Muscle of leg (tissue), 11 donors: ENCODE data around the gene FBXL17. TPM values are rescaled to one million over a fixed set of nuclear protein-coding genes. Genes with fewer than 3 reads are reported as not detected.
A peak's percentile ranks its signal among the peaks of the same experiment; 100 is the strongest.

Experiments used
- DNase-seq: peaks from one replicate; pipeline ENCODE4 v3.0.0; 2013
- H3K27ac ChIP-seq: one replicate; pipeline ENCODE4 v1.5.1; 2013; ENCODE audit warnings: mild to moderate bottlenecking, low read length, control low read depth
- H3K27me3 ChIP-seq: one replicate; pipeline ENCODE4 v1.6.1; 2013; ENCODE audit warnings: low read length; ENCODE audit not compliant: control insufficient read depth, insufficient read depth
- H3K36me3 ChIP-seq: one replicate; pipeline ENCODE4 v1.6.1; 2013; ENCODE audit warnings: low read length; ENCODE audit not compliant: control insufficient read depth, insufficient read depth
- H3K4me1 ChIP-seq: one replicate; pipeline ENCODE4 v1.6.1; 2013; ENCODE audit warnings: low read length; ENCODE audit not compliant: control insufficient read depth, insufficient read depth
- H3K4me3 ChIP-seq: one replicate; pipeline ENCODE4 v1.5.1; 2013; ENCODE audit warnings: low read length, control low read depth
- H3K9me3 ChIP-seq: replicated peaks from 2 replicates; pipeline ENCODE4 v1.6.1; 2013; ENCODE audit warnings: low read depth, low read length; ENCODE audit not compliant: control insufficient read depth
- WGBS: methylation state at CpG from one replicate; pipeline ENCODE4 v1.1.5; 2013; ENCODE audit warnings: missing lambda C conversion rate; ENCODE audit not compliant: insufficient coverage; 5-methylcytosine and 5-hydroxymethylcytosine counted together
- polyA plus RNA-seq, 8 donors: library from polyadenylated mRNA; unstranded; fragments of 120-200 nt; gene quantifications; one replicate each; pipeline versions ENCODE4 v1.2.1 to v1.2.3, GENCODE V29; 2013; ENCODE audit warnings: inconsistent platforms in 1 of 8, low replicate concordance in 1 of 8; ENCODE audit not compliant: insufficient read length in 8 of 8, insufficient read depth in 1 of 8
- total RNA-seq: library from RNA; stranded (reverse); fragments of 120-200 nt; gene quantifications from one replicate; pipeline ENCODE4 v1.2.4, GENCODE V29; 2013

Gene FBXL17
- total and polyA plus RNA-seq, 9 donors: 14.6 to 23.7 (median 19.4) TPM

GRCh38 chr5:107855171-107855570 lies 526.7 kb downstream of the FBXL17 start:
- Histone ChIP-seq H3K9me3 (no peaks in the 10 kb centered on the region), H3K4me3 (no peak overlapping the region), H3K27ac (no peak overlapping the region), H3K4me1 (no peaks in the 10 kb centered on the region), H3K27me3 (no peaks in the 10 kb centered on the region), H3K36me3 (no peaks in the 10 kb centered on the region)
- no CpG with 5 or more reads among the region's 2 CpGs for WGBS
- no peak for DNase-seq

- H3K9me3 ChIP-seq: no peaks in the 10 kb centered on the region
- H3K4me1 ChIP-seq: no peaks in the 10 kb centered on the region
- H3K27ac ChIP-seq: no peak overlapping the region
- no peak overlapping the region for H3K4me3 ChIP-seq
- H3K27me3 ChIP-seq: no peaks in the 10 kb centered on the region
- no CpG with 5 or more reads among the region's 6 CpGs for WGBS
- no peaks in the 10 kb centered on the region for H3K36me3 ChIP-seq
- DNase-seq: peak; percentile 44
Observed at GRCh38 chr5:107853696-107854095, 528.2 kb downstream of the FBXL17 start.

- Histone ChIP-seq H3K9me3 (no peaks in the 10 kb centered on the region), H3K4me1 (no peaks in the 10 kb centered on the region), H3K36me3 (no peaks in the 10 kb centered on the region), H3K27me3 (no peaks in the 10 kb centered on the region), H3K4me3 (no peak overlapping the region), H3K27ac (no peak overlapping the region)
- DNase-seq: no peak
- WGBS: 80% methylated on average over 1 of the region's 8 CpGs
Observed at GRCh38 chr5:107853031-107853430, 528.9 kb downstream of the FBXL17 start.

- no CpG with 5 or more reads among the region's 5 CpGs for WGBS
- Histone ChIP-seq H3K9me3 (no peaks in the 10 kb centered on the region), H3K27ac (no peak overlapping the region), H3K4me1 (no peaks in the 10 kb centered on the region), H3K36me3 (no peaks in the 10 kb centered on the region), H3K4me3 (no peak overlapping the region), H3K27me3 (no peaks in the 10 kb centered on the region)
- DNase-seq: no peak
Observed at GRCh38 chr5:107849118-107849517, 532.8 kb downstream of the FBXL17 start.

- Histone ChIP-seq H3K4me1 (no peaks in the 10 kb centered on the region), H3K27ac (no peak overlapping the region), H3K27me3 (no peaks in the 10 kb centered on the region), H3K36me3 (no peaks in the 10 kb centered on the region), H3K9me3 (no peaks in the 10 kb centered on the region), H3K4me3 (no peak overlapping the region)
- no peak for DNase-seq
- no CpG with 5 or more reads among the region's 4 CpGs for WGBS
Observed at GRCh38 chr5:107840592-107840991, 541.3 kb downstream of the FBXL17 start.

- Histone ChIP-seq H3K4me1 (no peaks in the 10 kb centered on the region), H3K4me3 (no peak overlapping the region), H3K27ac (no peak overlapping the region), H3K27me3 (no peaks in the 10 kb centered on the region), H3K9me3 (no peaks in the 10 kb centered on the region), H3K36me3 (no peaks in the 10 kb centered on the region)
- no peak for DNase-seq
- WGBS: 61% methylated on average over 3 of the region's 3 CpGs
Observed at GRCh38 chr5:107840161-107840560, 541.7 kb downstream of the FBXL17 start.

GRCh38 chr5:107835096-107835495 lies 546.8 kb downstream of the FBXL17 start:
- Histone ChIP-seq H3K27ac (no peak overlapping the region), H3K9me3 (no peaks in the 10 kb centered on the region), H3K4me1 (no peaks in the 10 kb centered on the region), H3K4me3 (no peak overlapping the region), H3K27me3 (no peaks in the 10 kb centered on the region), H3K36me3 (no peaks in the 10 kb centered on the region)
- no peak for DNase-seq
- WGBS: 20% methylated on average over 1 of the region's 8 CpGs

- WGBS: no CpG with 5 or more reads among the region's 3 CpGs
- Histone ChIP-seq H3K27ac (no peak overlapping the region), H3K9me3 (no peaks in the 10 kb centered on the region), H3K36me3 (no peaks in the 10 kb centered on the region), H3K4me3 (no peak overlapping the region), H3K4me1 (no peaks in the 10 kb centered on the region), H3K27me3 (no peaks in the 10 kb centered on the region)
- DNase-seq: no peak
Observed at GRCh38 chr5:107832746-107833145, 549.2 kb downstream of the FBXL17 start.

GRCh38 chr5:107831612-107832395 lies 550.1 kb downstream of the FBXL17 start:
- peak; percentile 14 for DNase-seq
- WGBS: 50% methylated on average over 8 of the region's 13 CpGs
- Histone ChIP-seq H3K36me3 (no peaks in the 10 kb centered on the region), H3K9me3 (no peaks in the 10 kb centered on the region), H3K4me1 (no peaks in the 10 kb centered on the region), H3K27me3 (no peaks in the 10 kb centered on the region), H3K27ac (no peak overlapping the region), H3K4me3 (no peak overlapping the region)

- Histone ChIP-seq H3K4me1 (no peaks in the 10 kb centered on the region), H3K4me3 (no peak overlapping the region), H3K27ac (no peak overlapping the region), H3K27me3 (no peaks in the 10 kb centered on the region), H3K36me3 (no peaks in the 10 kb centered on the region), H3K9me3 (no peaks in the 10 kb centered on the region)
- no CpG with 5 or more reads among the region's 6 CpGs for WGBS
- DNase-seq: no peak
Observed at GRCh38 chr5:107830750-107831149, 551.1 kb downstream of the FBXL17 start.
